PFSK-1 (cell line): ENCODE results near the gene C16orf78.

Experiments used
- FOXP2 ChIP-seq: optimal IDR thresholded peaks from 2 replicates; pipeline ENCODE3; 2011; ENCODE audit warnings: borderline replicate concordance, control low read depth, inconsistent platforms; ENCODE audit not compliant: insufficient read depth; ENCODE audit errors: extremely low read length, extremely low read depth
- POLR2AphosphoS5 ChIP-seq: IDR thresholded peaks from 2 replicates; pipeline ENCODE4 v1.6.1; 2012; ENCODE audit warnings: low read depth, mild to moderate bottlenecking, control low read depth, low read length, moderate library complexity
- SIN3A ChIP-seq: IDR thresholded peaks from 2 replicates; pipeline ENCODE4 v1.6.1; 2012; ENCODE audit warnings: mild to moderate bottlenecking, low read length, moderate library complexity, borderline replicate concordance; ENCODE audit not compliant: insufficient read depth
- TAF1 ChIP-seq: IDR thresholded peaks from 2 replicates; pipeline ENCODE4 v1.6.1; 2012; ENCODE audit warnings: low read length, control low read depth, borderline replicate concordance; ENCODE audit not compliant: insufficient read depth
- TF ChIP-seq, protein P1 (sequence below), 2 experiments: IDR thresholded peaks; 2 replicates each; pipeline versions ENCODE4 v1.6.1 to v1.8.0; 2011 to 2012; ENCODE audit warnings: low read depth in 2 of 2, low read length in 2 of 2, control low read depth in 1 of 2, inconsistent platforms in 1 of 2, mild to moderate bottlenecking in 1 of 2, moderate library complexity in 1 of 2; ENCODE audit not compliant: insufficient read depth in 1 of 2

Gene C16orf78

DNA sequence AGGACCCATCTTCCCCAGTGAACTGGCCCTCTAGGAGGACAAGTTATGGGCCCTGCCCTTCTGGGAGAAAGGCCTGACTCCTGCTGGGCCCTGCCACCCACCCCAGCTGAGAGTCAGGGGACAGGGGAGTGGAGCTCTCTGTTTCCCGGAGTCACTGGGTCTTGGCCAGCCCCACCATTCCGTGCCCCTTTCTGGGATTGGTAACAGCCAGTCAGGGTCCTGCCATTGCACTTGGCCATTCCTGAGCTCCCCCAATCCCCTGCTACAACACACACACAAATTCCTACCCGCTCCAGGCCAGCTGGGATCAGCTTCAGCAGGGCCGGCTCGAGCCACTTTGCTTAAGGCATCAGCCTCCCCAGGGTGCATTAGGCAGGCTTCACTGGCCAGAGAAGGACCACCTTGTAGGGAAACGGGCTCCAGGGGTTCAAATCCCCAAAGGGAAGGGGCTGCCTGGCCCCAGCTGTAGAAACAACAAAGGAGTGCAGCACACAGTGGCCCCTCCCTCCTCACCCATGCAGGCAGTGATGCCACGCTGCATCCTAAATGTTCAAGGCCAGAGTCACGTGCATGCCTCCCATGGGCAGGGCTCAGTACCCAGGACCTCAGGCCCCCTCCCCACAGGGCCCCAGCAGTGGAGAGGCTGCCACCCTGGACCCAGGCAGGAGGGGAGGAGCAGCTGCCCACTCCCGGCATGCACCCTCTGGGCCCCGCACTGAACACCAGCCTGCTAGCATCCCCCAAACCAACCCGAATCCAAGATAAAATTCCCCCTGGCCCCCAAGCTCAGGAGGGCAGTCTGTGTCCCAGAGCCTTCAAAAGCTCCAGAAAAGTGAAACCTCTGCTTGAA, 37.7 kb downstream of the C16orf78 start:
- TF ChIP-seq FOXP2, result no peak
- TF ChIP-seq, protein P1, sequence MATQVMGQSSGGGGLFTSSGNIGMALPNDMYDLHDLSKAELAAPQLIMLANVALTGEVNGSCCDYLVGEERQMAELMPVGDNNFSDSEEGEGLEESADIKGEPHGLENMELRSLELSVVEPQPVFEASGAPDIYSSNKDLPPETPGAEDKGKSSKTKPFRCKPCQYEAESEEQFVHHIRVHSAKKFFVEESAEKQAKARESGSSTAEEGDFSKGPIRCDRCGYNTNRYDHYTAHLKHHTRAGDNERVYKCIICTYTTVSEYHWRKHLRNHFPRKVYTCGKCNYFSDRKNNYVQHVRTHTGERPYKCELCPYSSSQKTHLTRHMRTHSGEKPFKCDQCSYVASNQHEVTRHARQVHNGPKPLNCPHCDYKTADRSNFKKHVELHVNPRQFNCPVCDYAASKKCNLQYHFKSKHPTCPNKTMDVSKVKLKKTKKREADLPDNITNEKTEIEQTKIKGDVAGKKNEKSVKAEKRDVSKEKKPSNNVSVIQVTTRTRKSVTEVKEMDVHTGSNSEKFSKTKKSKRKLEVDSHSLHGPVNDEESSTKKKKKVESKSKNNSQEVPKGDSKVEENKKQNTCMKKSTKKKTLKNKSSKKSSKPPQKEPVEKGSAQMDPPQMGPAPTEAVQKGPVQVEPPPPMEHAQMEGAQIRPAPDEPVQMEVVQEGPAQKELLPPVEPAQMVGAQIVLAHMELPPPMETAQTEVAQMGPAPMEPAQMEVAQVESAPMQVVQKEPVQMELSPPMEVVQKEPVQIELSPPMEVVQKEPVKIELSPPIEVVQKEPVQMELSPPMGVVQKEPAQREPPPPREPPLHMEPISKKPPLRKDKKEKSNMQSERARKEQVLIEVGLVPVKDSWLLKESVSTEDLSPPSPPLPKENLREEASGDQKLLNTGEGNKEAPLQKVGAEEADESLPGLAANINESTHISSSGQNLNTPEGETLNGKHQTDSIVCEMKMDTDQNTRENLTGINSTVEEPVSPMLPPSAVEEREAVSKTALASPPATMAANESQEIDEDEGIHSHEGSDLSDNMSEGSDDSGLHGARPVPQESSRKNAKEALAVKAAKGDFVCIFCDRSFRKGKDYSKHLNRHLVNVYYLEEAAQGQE (IDR thresholded peaks at IDR 0.05; ENCODE audit: insufficient read depth in 1 of 2, low read depth in 2 of 2, low read length in 2 of 2), result no peak
- no peak for TF ChIP-seq SIN3A
- no peak for TF ChIP-seq TAF1
- TF ChIP-seq POLR2AphosphoS5, result no peak

DNA sequence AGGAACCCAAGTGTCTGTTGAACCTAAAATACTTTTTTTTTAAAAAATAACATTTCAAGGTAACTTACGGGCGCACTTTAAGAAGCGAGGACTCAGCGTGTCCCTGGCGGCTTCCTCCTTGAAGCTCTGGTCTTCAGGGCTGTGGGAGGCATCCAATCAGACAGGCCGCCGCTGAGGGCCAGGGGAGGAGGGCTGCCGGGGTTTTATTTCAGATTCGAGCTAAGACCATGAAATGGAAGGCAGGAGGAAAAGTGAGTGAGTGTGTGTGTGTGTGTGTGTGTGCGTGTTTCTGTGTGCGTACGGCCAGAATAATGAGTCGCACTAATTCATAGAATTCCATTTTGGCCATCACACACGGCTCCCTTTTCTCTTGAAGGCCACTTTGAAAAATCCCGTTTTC, 41.1 kb downstream of the C16orf78 start:
- TF ChIP-seq FOXP2, result no peak
- TF ChIP-seq SIN3A, result no peak
- no peak for TF ChIP-seq TAF1
- TF ChIP-seq, protein P1 (IDR thresholded peaks at IDR 0.05; ENCODE audit: insufficient read depth in 1 of 2, low read depth in 2 of 2, low read length in 2 of 2), result no peak
- TF ChIP-seq POLR2AphosphoS5, result no peak

DNA sequence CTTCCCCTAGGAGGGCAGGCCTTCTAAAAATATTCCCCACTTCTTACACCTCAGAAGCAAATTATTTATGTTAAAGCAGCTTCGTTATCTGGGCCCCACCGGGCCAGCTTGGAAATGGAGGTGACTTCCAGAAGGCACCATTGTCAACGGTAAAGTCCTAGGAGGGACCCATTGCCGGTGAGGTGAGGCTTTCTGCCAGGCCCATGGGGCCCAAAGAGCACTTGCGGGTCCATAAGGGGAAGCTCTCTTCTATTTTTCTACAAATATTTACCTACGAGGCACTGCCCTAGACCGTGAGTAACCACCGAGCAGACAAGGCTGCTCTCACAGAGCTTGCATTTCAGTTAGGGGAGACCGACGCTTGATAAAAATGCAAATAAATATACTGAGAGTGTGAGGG, 41.5 kb downstream of the C16orf78 start:
- TF ChIP-seq POLR2AphosphoS5 (no peak), TAF1 (no peak), FOXP2 (no peak), SIN3A (no peak)
- TF ChIP-seq, protein P1 (IDR thresholded peaks at IDR 0.05; ENCODE audit: insufficient read depth in 1 of 2, low read depth in 2 of 2, low read length in 2 of 2), result no peak

DNA sequence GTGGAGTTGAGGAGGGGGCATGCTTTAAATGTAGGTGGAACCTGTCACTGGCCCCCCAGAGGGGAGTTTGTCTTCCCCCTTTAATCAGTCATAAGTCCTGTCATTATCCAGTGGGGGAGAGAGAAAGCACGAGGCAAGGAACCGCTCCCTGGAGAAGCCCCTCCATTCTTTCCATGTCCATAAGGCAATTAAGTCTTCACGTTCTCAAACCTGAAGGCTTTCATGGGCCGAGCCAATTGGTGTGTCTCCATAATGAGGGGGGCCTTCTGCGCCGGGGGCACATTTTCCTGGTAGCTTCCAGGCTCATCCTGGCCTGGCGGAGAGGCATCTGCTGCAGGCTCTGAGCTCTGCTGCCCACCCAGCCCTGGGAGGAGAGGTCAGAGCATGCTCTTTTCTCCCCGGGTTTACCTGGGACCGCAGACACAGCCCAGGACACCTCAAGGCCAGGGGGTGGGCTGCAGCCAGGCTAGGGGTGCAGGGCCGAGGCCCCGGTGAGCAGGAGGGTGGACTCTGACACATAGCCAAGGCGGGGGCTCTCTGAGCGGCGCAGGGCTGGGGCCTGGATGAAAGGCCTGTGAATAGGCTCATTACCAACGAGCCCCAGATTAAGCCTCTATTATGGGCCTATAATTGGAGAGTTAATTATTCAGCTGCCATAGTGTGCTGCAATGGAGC, 42.5 kb downstream of the C16orf78 start:
- TF ChIP-seq, protein P1 (IDR thresholded peaks at IDR 0.05; ENCODE audit: insufficient read depth in 1 of 2, low read depth in 2 of 2, low read length in 2 of 2), result no peak
- no peak for TF ChIP-seq FOXP2
- TF ChIP-seq POLR2AphosphoS5, result no peak
- no peak for TF ChIP-seq TAF1
- no peak for TF ChIP-seq SIN3A
